CD14-positive monocyte (primary cell): ENCODE results near the gene GPR34. TPM values are rescaled to one million over a fixed set of nuclear protein-coding genes. Genes with fewer than 3 reads are reported as not detected.

Source experiments
- DNase-seq, 3 donors: peaks; one replicate each; pipeline ENCODE4 v3.0.0-alpha.2; 2011 to 2022
- H2AFZ ChIP-seq: 2 replicates; pipeline ENCODE4 v1.6.0; 2012; ENCODE audit warnings: mild to moderate bottlenecking, low read depth, low read length, inconsistent platforms; ENCODE audit not compliant: insufficient read depth, poor library complexity, severe bottlenecking
- H3K27ac ChIP-seq, 2 donors: 1 replicate in 1 of 2; 2 replicates in 1 of 2; pipeline ENCODE4 v1.5.1; 2012 to 2013; ENCODE audit warnings: low read length in 2 of 2, control low read depth in 1 of 2, inconsistent platforms in 1 of 2, low read depth in 1 of 2, mild to moderate bottlenecking in 1 of 2
- H3K27me3 ChIP-seq, 2 donors: one replicate each; pipeline versions ENCODE4 v1.6.0 to v1.6.1; 2011 to 2013; ENCODE audit warnings: low read length in 2 of 2; ENCODE audit not compliant: control insufficient read depth in 2 of 2, insufficient read depth in 2 of 2
- H3K36me3 ChIP-seq, 2 donors: replicated peaks in 1 of 2; 1 replicate in 1 of 2; 2 replicates in 1 of 2; pipeline versions ENCODE4 v1.5.1 to v1.6.1; 2012 to 2013; ENCODE audit warnings: low read length in 2 of 2, control low read depth in 1 of 2, inconsistent platforms in 1 of 2, mild to moderate bottlenecking in 1 of 2; ENCODE audit not compliant: insufficient read depth in 2 of 2, control insufficient read depth in 1 of 2
- H3K4me1 ChIP-seq, 2 donors: 1 replicate in 1 of 2; 2 replicates in 1 of 2; pipeline versions ENCODE4 v1.5.1 to v1.6.1; 2012 to 2013; ENCODE audit warnings: low read length in 2 of 2, control low read depth in 1 of 2, inconsistent platforms in 1 of 2, mild to moderate bottlenecking in 1 of 2, moderate library complexity in 1 of 2; ENCODE audit not compliant: insufficient read depth in 2 of 2, control insufficient read depth in 1 of 2
- H3K4me2 ChIP-seq: replicated peaks from 2 replicates; pipeline ENCODE3; 2012; ENCODE audit warnings: low read length, moderate library complexity, mild to moderate bottlenecking; ENCODE audit not compliant: poor library complexity, severe bottlenecking; ENCODE audit errors: extremely low read depth
- H3K4me3 ChIP-seq, 3 experiments: fragments of 200-600 bp in 1 of 3; sonication (generic) in 1 of 3; replicated peaks in 1 of 3; 1 replicate in 2 of 3; 2 replicates in 1 of 3; pipeline ENCODE4 v1.5.1; 2011 to 2013; ENCODE audit warnings: low read length in 3 of 3, mild to moderate bottlenecking in 3 of 3, control low read depth in 2 of 3, low read depth in 2 of 3, inconsistent platforms in 1 of 3, moderate library complexity in 1 of 3
- H3K79me2 ChIP-seq: 2 replicates; pipeline ENCODE4 v1.6.0; 2012; ENCODE audit warnings: mild to moderate bottlenecking, control low read depth, inconsistent platforms, low read length, moderate library complexity; ENCODE audit not compliant: insufficient read depth
- H3K9ac ChIP-seq: 2 replicates; pipeline ENCODE4 v1.6.0; 2017; ENCODE audit warnings: low read length, mild to moderate bottlenecking; ENCODE audit not compliant: insufficient read depth, poor library complexity, severe bottlenecking
- H3K9me3 ChIP-seq, 2 donors: replicated peaks in 1 of 2; 1 replicate in 1 of 2; 2 replicates in 1 of 2; pipeline versions ENCODE4 v1.5.1 to v1.6.1; 2012 to 2013; ENCODE audit warnings: low read length in 2 of 2, control low read depth in 1 of 2; ENCODE audit not compliant: control insufficient read depth in 1 of 2, insufficient read depth in 1 of 2
- H4K20me1 ChIP-seq: 2 replicates; pipeline ENCODE4 v1.6.0; 2012; ENCODE audit warnings: mild to moderate bottlenecking, low read length, control low read depth, moderate library complexity; ENCODE audit not compliant: insufficient read depth
- H3K27ac Mint-ChIP-seq, 7 donors: one replicate each; pipeline ENCODE4 v1.8.0; 2020; ENCODE audit warnings: mild to moderate bottlenecking in 7 of 7, mixed read lengths in 7 of 7, moderate library complexity in 6 of 7, inconsistent platforms in 2 of 7
- H3K27me3 Mint-ChIP-seq, 3 donors: one replicate each; pipeline ENCODE4 v1.8.0; 2021 to 2022; ENCODE audit warnings: low read depth in 3 of 3, mild to moderate bottlenecking in 3 of 3, mixed read lengths in 3 of 3, moderate library complexity in 3 of 3, inconsistent platforms in 1 of 3
- H3K36me3 Mint-ChIP-seq, 2 donors: one replicate each; pipeline ENCODE4 v1.8.0; 2020; ENCODE audit warnings: mixed read lengths in 2 of 2, inconsistent platforms in 1 of 2, mild to moderate bottlenecking in 1 of 2
- H3K4me1 Mint-ChIP-seq: one replicate; pipeline ENCODE4 v1.8.0; 2020; ENCODE audit warnings: mild to moderate bottlenecking, mixed read lengths
- H3K4me3 Mint-ChIP-seq, 2 donors: one replicate each; pipeline ENCODE4 v1.8.0; 2020; ENCODE audit warnings: mild to moderate bottlenecking in 2 of 2, mixed read lengths in 2 of 2, moderate library complexity in 1 of 2
- H3K9me3 Mint-ChIP-seq, 7 donors: one replicate each; pipeline ENCODE4 v1.8.0; 2020 to 2022; ENCODE audit warnings: mixed read lengths in 7 of 7, mild to moderate bottlenecking in 6 of 7, moderate library complexity in 6 of 7, inconsistent platforms in 2 of 7
- WGBS: methylation state at CpG from one replicate; pipeline ENCODE4 v1.1.5; 2013; ENCODE audit warnings: missing lambda C conversion rate; ENCODE audit not compliant: insufficient coverage; 5-methylcytosine and 5-hydroxymethylcytosine counted together
- intact Hi-C, 2 donors: fragments of 100-400 bp; cut with micrococcal nuclease; formaldehyde crosslinking; loops; one replicate each; pipeline versions ENCODE4 v1.15.0 to v1.15.1; 2023
- polyA plus RNA-seq, 3 donors: library from polyadenylated mRNA; depleted of rRNA in 1 of 3; unstranded in 2 of 3; stranded (reverse) in 1 of 3; fragments of 300-500 nt in 2 of 3; fragments of >200 nt in 1 of 3; fragmentation: Illumina TruSeq in 2 of 3; gene quantifications; 1 replicate in 2 of 3; 2 replicates in 1 of 3; pipeline ENCODE4 v1.2.3, GENCODE V29; 2012 to 2021
- TF ChIP-seq, protein P1 (sequence below): fragments of 200-600 bp; IDR thresholded peaks from one replicate; pipeline ENCODE4 v1.8.0; 2022; ENCODE audit warnings: antibody characterized with exemption, mild to moderate bottlenecking

GPR34 gene
- polyA plus RNA-seq, 3 donors, result 6.1 to 20.3 (median 14.8) TPM

DNA sequence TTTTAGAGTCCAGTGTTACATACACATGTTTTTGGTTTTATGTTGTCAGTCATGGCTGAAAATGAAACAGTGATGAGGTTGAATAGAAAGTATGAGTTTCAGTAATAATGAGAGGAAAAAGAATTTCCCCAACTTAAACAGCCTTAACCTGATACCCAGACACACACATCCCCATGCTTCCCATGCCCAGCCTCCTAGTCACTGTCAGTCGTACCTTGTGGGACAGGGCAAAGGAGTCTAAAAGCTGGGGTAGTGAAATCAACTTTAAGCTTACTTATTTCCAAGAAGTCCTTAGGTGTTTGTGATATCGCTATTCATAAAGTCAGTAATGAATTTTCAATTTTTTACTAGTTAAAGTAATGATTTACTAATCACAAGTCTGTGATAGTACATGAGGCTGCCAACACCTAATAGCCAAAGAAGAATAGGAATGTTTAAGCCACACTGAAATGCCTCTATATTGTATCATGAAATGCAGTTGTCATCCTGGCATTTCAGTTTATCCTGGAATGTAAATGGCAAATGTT, 24.3 kb upstream of the GPR34 start:
- no peak overlapping the region for H3K4me3 ChIP-seq
- no peak overlapping the region for H3K9ac ChIP-seq
- Mint-ChIP-seq H3K27me3 (peaks cover 0 to 4% (median 0%) of the 10 kb centered on the region in 3 donors), H3K4me1 (peaks cover 22% of the 10 kb centered on the region), H3K27ac (no peak overlapping the region), H3K9me3 (peaks cover 0 to 3% (median 0%) of the 10 kb centered on the region in 7 donors), H3K36me3 (peaks cover 8 to 10% of the 10 kb centered on the region in 2 donors), H3K4me3 (no peak overlapping the region)
- intact Hi-C loops, result no loop called here
- no peak for DNase-seq
- H4K20me1 ChIP-seq, result no peaks in the 10 kb centered on the region
- H3K9me3 ChIP-seq, result no peaks in the 10 kb centered on the region
- no peak overlapping the region for H3K4me2 ChIP-seq
- no peaks in the 10 kb centered on the region for H3K79me2 ChIP-seq
- TF ChIP-seq, protein P1, sequence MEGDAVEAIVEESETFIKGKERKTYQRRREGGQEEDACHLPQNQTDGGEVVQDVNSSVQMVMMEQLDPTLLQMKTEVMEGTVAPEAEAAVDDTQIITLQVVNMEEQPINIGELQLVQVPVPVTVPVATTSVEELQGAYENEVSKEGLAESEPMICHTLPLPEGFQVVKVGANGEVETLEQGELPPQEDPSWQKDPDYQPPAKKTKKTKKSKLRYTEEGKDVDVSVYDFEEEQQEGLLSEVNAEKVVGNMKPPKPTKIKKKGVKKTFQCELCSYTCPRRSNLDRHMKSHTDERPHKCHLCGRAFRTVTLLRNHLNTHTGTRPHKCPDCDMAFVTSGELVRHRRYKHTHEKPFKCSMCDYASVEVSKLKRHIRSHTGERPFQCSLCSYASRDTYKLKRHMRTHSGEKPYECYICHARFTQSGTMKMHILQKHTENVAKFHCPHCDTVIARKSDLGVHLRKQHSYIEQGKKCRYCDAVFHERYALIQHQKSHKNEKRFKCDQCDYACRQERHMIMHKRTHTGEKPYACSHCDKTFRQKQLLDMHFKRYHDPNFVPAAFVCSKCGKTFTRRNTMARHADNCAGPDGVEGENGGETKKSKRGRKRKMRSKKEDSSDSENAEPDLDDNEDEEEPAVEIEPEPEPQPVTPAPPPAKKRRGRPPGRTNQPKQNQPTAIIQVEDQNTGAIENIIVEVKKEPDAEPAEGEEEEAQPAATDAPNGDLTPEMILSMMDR, result no peak
- no CpG with 5 or more reads among the region's 2 CpGs for WGBS
- H2AFZ ChIP-seq, result no peak overlapping the region
- no peak overlapping the region for H3K27ac ChIP-seq
- peaks cover 3 to 10% of the 10 kb centered on the region in 2 donors for H3K36me3 ChIP-seq
- peaks cover 14 to 17% of the 10 kb centered on the region in 2 donors for H3K4me1 ChIP-seq
- peaks cover 0 to 2% of the 10 kb centered on the region in 2 donors for H3K27me3 ChIP-seq

DNA sequence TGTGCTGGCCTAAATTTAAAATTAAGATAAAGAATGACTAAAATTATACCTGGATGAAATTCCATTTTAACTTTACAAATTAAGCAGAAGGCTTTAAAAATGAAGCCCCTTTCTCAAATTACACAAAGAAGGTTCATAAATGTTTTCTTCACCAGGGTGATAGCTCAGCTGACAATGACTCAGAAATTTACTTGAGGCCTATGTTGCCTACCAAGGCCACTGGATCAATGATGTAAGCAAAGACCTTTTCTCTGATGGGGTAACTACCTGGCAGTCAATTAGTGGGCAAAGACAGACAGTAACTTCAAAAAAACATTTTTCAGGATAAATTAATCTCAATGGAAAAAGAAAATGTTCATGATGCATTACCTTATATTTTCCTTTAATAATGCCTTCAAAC, 23.9 kb upstream of the GPR34 start:
- Mint-ChIP-seq H3K27me3 (peaks cover 0 to 4% (median 0%) of the 10 kb centered on the region in 3 donors), H3K4me1 (peaks cover 22% of the 10 kb centered on the region), H3K36me3 (peaks cover 7 to 10% of the 10 kb centered on the region in 2 donors), H3K27ac (no peak overlapping the region), H3K9me3 (peaks cover 0 to 3% (median 0%) of the 10 kb centered on the region in 7 donors), H3K4me3 (no peak overlapping the region)
- Histone ChIP-seq H3K4me3 (no peak overlapping the region), H3K4me1 (peaks cover 14 to 17% of the 10 kb centered on the region in 2 donors), H3K27me3 (peaks cover 0 to 4% of the 10 kb centered on the region in 2 donors), H3K9ac (no peak overlapping the region), H3K79me2 (no peaks in the 10 kb centered on the region), H3K4me2 (no peak overlapping the region), H3K9me3 (no peaks in the 10 kb centered on the region), H3K27ac (no peak overlapping the region), H3K36me3 (peaks cover 3 to 5% of the 10 kb centered on the region in 2 donors), H4K20me1 (no peaks in the 10 kb centered on the region), H2AFZ (no peak overlapping the region)
- intact Hi-C loops, result no loop called here
- TF ChIP-seq, protein P1, result no peak
- DNase-seq, result no peak
